ENCODE data around the gene ARL14EPL. TPM values are rescaled to one million over a fixed set of nuclear protein-coding genes. Genes with fewer than 3 reads are reported as not detected.
"Not testable (repeated sequence)": the region's sequence is repeated elsewhere in the genome, so short reads cannot be mapped to it uniquely, and the experiment has no call there.

ARL14EPL gene
- total RNA-seq, 1 experiment from 2014 or later, result 0.37 TPM

GRCh38 chr5:116084871-116085715, 52.8 kb downstream of the ARL14EPL start, which contains the start of gene COMMD10:
Gene COMMD10 (plus strand): TSS chr5:116085025.
- peak within 1 kb of the TSS; percentile 78 for H3K4me2 ChIP-seq
- peak within 1 kb of the TSS; percentile 92 for H2AFZ ChIP-seq
- H3K4me1 ChIP-seq (replicated peaks; ENCODE audit: insufficient read depth), result peaks cover 6% of the 10 kb centered on the region; the same call in 1 of the 2 replicates
- H3F3A ChIP-seq (ENCODE audit: insufficient read depth, low read depth), result no peaks in the 10 kb centered on the region; the same call in 1 of the 2 replicates
- ChIA-PET POLR2A (ENCODE audit: unreplicated experiment) (interaction anchor here (0.6 kb wide), 2 partner anchors 473 to 913 kb away, joined by 6 to 7 read pairs; no protein-coding TSS in a partner anchor), CTCF (no interaction called here)
- H3K36me3 ChIP-seq (ENCODE audit: low read depth), result no peaks in the 10 kb centered on the region
- no peaks in the 10 kb centered on the region for H3K9me3 ChIP-seq (ENCODE audit: insufficient read depth, low read depth)
- intact Hi-C loops (cut with micrococcal nuclease; ENCODE audit: unreplicated experiment), result loop anchor here (5.0 kb wide), 3 partner anchors 48 to 458 kb away; partner anchors contain the start of genes AP3S1, ATG12 and TMED7
- peak within 1 kb of the TSS; percentile 67 for H3K4me3 ChIP-seq
- TF ChIP-seq CTCF (conservative IDR thresholded peaks at IDR 0.05) (no peak), EZH2 (IDR thresholded peaks at IDR 0.05; ENCODE audit: low read depth) (no peak)
- no peaks in the 10 kb centered on the region for H4K20me1 ChIP-seq (ENCODE audit: insufficient read depth)
- H3K27ac ChIP-seq, result peak within 1 kb of the TSS; percentile 58
- BruUV-seq (replicated peaks), result no TSS peak
- peak; percentile 45 to 61 for DNase-seq
- 0 out of 2 replicates have a peak, but pooled peaks cover 5% of the 10 kb centered on the region for H3K9me2 ChIP-seq (ENCODE audit: insufficient read depth)
- no peaks in the 10 kb centered on the region for H3K27me3 ChIP-seq (ENCODE audit: insufficient read depth, low read depth)
- peaks cover 22% of the 10 kb centered on the region for H3K79me2 ChIP-seq (ENCODE audit: low read depth)

GRCh38 chr5:116086309-116086708, 54.0 kb downstream of the ARL14EPL start:
- Histone ChIP-seq H3K79me2 (ENCODE audit: low read depth) (peaks cover 22% of the 10 kb centered on the region), H2AFZ (peak overlapping the region; percentile 92; the same call in 1 of the 2 replicates), H3K4me3 (peak overlapping the region; percentile 67; the same call in 1 of the 2 replicates), H3K4me2 (peak overlapping the region; percentile 78; the same call in 1 of the 2 replicates)
- H3K9me2 ChIP-seq (ENCODE audit: insufficient read depth); POLR2A ChIA-PET (ENCODE audit: unreplicated experiment); CTCF ChIA-PET; H3K9me3 ChIP-seq (ENCODE audit: insufficient read depth, low read depth); H3K27me3 ChIP-seq (ENCODE audit: insufficient read depth, low read depth); H3K4me1 ChIP-seq (replicated peaks; ENCODE audit: insufficient read depth); BruUV-seq (replicated peaks); DNase-seq; H3F3A ChIP-seq (ENCODE audit: insufficient read depth, low read depth); H3K36me3 ChIP-seq (ENCODE audit: low read depth); H3K27ac ChIP-seq; H4K20me1 ChIP-seq (ENCODE audit: insufficient read depth): not testable (repeated sequence)
- intact Hi-C loops (cut with micrococcal nuclease; ENCODE audit: unreplicated experiment), result loop anchor here (5.0 kb wide), 1 partner anchor 459 kb away; the partner anchor contains the start of gene TMED7

GRCh38 chr5:116088062-116088461, 55.8 kb downstream of the ARL14EPL start:
- no peaks in the 10 kb centered on the region for H4K20me1 ChIP-seq (ENCODE audit: insufficient read depth)
- intact Hi-C loops (cut with micrococcal nuclease; ENCODE audit: unreplicated experiment), result loop anchor here (5.0 kb wide), 1 partner anchor 461 kb away; the partner anchor contains the start of gene TMED7
- H3K27ac ChIP-seq, result no peak overlapping the region
- no peak for DNase-seq
- H3K4me1 ChIP-seq (replicated peaks; ENCODE audit: insufficient read depth), result peaks cover 6% of the 10 kb centered on the region; the same call in 1 of the 2 replicates
- H3K27me3 ChIP-seq (ENCODE audit: insufficient read depth, low read depth), result no peaks in the 10 kb centered on the region
- no peaks in the 10 kb centered on the region; the same call in 1 of the 2 replicates for H3F3A ChIP-seq (ENCODE audit: insufficient read depth, low read depth)
- TF ChIP-seq CTCF (conservative IDR thresholded peaks at IDR 0.05), result no peak
- TF ChIP-seq EZH2 (IDR thresholded peaks at IDR 0.05; ENCODE audit: low read depth), result no peak
- no peak overlapping the region for H3K4me2 ChIP-seq
- H3K4me3 ChIP-seq, result no peak overlapping the region
- ChIA-PET CTCF (no interaction called here), POLR2A (ENCODE audit: unreplicated experiment) (no interaction called here)
- BruUV-seq (replicated peaks), result no TSS peak
- no peaks in the 10 kb centered on the region for H3K9me3 ChIP-seq (ENCODE audit: insufficient read depth, low read depth)
- 0 out of 2 replicates have a peak, but pooled peaks cover under 1% of the 10 kb centered on the region for H3K36me3 ChIP-seq (ENCODE audit: low read depth)
- H3K9me2 ChIP-seq (ENCODE audit: insufficient read depth), result 0 out of 2 replicates have a peak, but pooled peaks cover 5% of the 10 kb centered on the region
- H3K79me2 ChIP-seq (ENCODE audit: low read depth), result peaks cover 22% of the 10 kb centered on the region
- no peak overlapping the region for H2AFZ ChIP-seq
